ENCODE results near the gene FGD3. TPM values are rescaled to one million over a fixed set of nuclear protein-coding genes. Genes with fewer than 3 reads are reported as not detected.

The FGD3 gene
- total and polyA plus RNA-seq, 2 experiments from 2014 or later, result 5.8 to 6.5 TPM

DNA sequence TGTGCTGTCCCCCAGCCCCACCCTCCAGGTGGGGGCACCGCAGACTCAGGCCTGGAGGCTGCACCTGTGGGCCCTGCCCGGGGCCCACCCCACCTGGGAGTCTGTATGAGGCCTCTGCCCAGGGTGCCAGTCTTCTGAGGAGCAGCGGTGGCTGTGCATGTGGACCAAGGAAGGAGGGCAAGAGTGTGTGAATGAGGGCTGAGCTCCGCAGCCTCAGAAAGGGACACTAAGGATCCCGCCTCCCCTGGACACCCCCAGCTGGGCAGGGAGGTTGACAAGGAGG, 19.1 kb downstream of the FGD3 start:
- Histone ChIP-seq H3K36me3 (replicated peaks; ENCODE audit: insufficient read depth, low read depth) (no peaks in the 10 kb centered on the region), H3K9me3 (ENCODE audit: low read depth) (no peaks in the 10 kb centered on the region), H4K20me1 (ENCODE audit: insufficient read depth, poor library complexity, severe bottlenecking) (no peaks in the 10 kb centered on the region), H3K4me1 (ENCODE audit: insufficient read depth) (peaks cover 7% of the 10 kb centered on the region), H3K4me2 (no peak overlapping the region), H3K4me3 (no peak overlapping the region), H3K27me3 (no peaks in the 10 kb centered on the region), H2AFZ (no peak overlapping the region), H3K27ac (no peak overlapping the region), H3K9me2 (replicated peaks; ENCODE audit: insufficient read depth) (no peaks in the 10 kb centered on the region), H3K79me2 (no peaks in the 10 kb centered on the region)
- DNase-seq (ENCODE audit: low spot score), result no peak
- 97% methylated on average over 5 of the region's 5 CpGs for WGBS (ENCODE audit: low lambda C conversion rate, missing lambda C conversion rate)
- TF ChIP-seq EZH2phosphoT487 (IDR thresholded peaks at IDR 0.05; ENCODE audit: low read depth, severe bottlenecking, unreplicated experiment) (no peak), EZH2 (IDR thresholded peaks at IDR 0.05; ENCODE audit: borderline replicate concordance) (no peak)
- TF ChIP-seq, protein P1, sequence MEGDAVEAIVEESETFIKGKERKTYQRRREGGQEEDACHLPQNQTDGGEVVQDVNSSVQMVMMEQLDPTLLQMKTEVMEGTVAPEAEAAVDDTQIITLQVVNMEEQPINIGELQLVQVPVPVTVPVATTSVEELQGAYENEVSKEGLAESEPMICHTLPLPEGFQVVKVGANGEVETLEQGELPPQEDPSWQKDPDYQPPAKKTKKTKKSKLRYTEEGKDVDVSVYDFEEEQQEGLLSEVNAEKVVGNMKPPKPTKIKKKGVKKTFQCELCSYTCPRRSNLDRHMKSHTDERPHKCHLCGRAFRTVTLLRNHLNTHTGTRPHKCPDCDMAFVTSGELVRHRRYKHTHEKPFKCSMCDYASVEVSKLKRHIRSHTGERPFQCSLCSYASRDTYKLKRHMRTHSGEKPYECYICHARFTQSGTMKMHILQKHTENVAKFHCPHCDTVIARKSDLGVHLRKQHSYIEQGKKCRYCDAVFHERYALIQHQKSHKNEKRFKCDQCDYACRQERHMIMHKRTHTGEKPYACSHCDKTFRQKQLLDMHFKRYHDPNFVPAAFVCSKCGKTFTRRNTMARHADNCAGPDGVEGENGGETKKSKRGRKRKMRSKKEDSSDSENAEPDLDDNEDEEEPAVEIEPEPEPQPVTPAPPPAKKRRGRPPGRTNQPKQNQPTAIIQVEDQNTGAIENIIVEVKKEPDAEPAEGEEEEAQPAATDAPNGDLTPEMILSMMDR (IDR thresholded peaks at IDR 0.05; ENCODE audit: poor library complexity), result no peak

DNA sequence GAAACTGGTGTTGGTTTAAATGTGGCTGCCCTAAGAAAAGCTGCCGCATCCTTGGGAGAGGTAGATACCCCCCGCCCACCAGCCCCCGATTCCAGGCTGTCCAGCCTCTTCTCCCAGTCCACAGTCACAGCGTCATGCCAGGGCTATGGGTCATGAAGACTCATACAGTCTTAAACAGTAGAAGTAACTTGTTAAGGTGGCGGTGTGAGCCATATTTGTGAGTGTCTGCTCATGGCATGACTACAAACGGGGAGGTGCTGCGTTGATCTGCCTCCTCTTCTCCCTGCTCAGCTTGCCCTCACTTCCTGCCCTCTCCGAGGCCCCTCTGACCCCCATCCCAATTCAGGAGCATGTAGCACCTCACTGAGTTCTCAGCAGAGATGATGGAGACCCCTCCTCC, 20.8 kb downstream of the FGD3 start:
- Histone ChIP-seq H3K4me1 (ENCODE audit: insufficient read depth) (peaks cover 7% of the 10 kb centered on the region), H3K4me3 (no peak overlapping the region), H3K9me2 (replicated peaks; ENCODE audit: insufficient read depth) (no peaks in the 10 kb centered on the region), H3K27me3 (no peaks in the 10 kb centered on the region), H3K27ac (no peak overlapping the region), H3K79me2 (no peaks in the 10 kb centered on the region), H2AFZ (no peak overlapping the region), H3K9me3 (ENCODE audit: low read depth) (no peaks in the 10 kb centered on the region), H3K36me3 (replicated peaks; ENCODE audit: insufficient read depth, low read depth) (no peaks in the 10 kb centered on the region), H3K4me2 (no peak overlapping the region), H4K20me1 (ENCODE audit: insufficient read depth, poor library complexity, severe bottlenecking) (no peaks in the 10 kb centered on the region)
- 94% methylated on average over 8 of the region's 8 CpGs for WGBS (ENCODE audit: low lambda C conversion rate, missing lambda C conversion rate)
- DNase-seq (ENCODE audit: low spot score), result no peak
- TF ChIP-seq, protein P1 (IDR thresholded peaks at IDR 0.05; ENCODE audit: poor library complexity), result no peak
- TF ChIP-seq EZH2 (IDR thresholded peaks at IDR 0.05; ENCODE audit: borderline replicate concordance), result no peak
- TF ChIP-seq EZH2phosphoT487 (IDR thresholded peaks at IDR 0.05; ENCODE audit: low read depth, severe bottlenecking, unreplicated experiment), result no peak

DNA sequence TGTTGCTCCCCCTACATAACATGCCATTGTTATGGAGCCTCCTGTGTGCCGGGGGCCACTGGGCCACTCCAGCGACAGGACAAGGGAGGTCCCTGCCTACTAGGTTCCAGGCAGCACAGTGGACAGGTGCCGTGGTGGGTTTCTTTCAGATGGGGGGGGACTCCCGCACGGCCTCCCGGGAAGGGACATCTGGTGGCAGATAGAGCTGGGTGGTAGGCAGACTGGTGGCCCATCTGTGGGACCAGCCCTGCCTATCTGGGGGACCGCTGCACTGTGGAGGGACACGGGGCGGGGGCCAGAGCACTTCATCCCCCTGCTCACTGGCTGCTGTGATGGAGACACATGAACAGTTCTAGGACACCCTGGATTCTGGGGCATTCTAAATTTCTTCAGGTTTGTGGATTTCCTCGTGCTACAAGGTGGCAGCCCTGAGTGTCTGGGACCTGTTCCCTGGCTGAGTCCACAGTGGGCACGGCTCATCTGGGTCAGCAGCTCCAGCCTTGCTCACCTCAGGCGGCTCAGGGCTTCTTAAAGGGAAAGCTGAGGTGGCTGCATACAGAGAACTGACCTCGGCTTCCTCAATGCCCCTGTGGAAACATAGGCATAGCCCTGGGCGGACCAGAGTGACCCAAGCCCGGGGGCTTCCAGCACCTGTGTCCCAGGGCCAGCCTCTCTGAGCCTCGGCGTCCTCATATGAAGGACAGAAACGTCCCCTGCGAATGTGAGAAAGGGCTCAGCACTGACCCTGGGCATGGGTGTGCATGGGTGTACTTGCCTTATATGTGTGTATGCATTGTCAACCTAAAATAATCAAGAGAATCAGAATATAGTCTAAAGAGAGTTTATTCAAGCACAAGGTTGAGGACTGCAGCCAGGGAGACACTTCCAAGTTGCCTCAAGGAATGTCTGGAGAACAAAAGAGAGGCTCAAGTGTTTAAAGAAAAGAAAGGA, 22.5 kb downstream of the FGD3 start:
- TF ChIP-seq, protein P1 (IDR thresholded peaks at IDR 0.05; ENCODE audit: poor library complexity), result no peak
- TF ChIP-seq EZH2phosphoT487 (IDR thresholded peaks at IDR 0.05; ENCODE audit: low read depth, severe bottlenecking, unreplicated experiment) (no peak), EZH2 (IDR thresholded peaks at IDR 0.05; ENCODE audit: borderline replicate concordance) (no peak)
- no peak overlapping the region for H3K4me2 ChIP-seq
- WGBS (ENCODE audit: low lambda C conversion rate, missing lambda C conversion rate), result 93% methylated on average over 18 of the region's 19 CpGs
- H3K4me3 ChIP-seq, result no peak overlapping the region
- H3K36me3 ChIP-seq (replicated peaks; ENCODE audit: insufficient read depth, low read depth), result no peaks in the 10 kb centered on the region
- no peaks in the 10 kb centered on the region for H3K79me2 ChIP-seq
- DNase-seq (ENCODE audit: low spot score), result no peak
- H3K27me3 ChIP-seq, result no peaks in the 10 kb centered on the region
- no peak overlapping the region for H2AFZ ChIP-seq
- H3K4me1 ChIP-seq (ENCODE audit: insufficient read depth), result peaks cover 10% of the 10 kb centered on the region
- no peaks in the 10 kb centered on the region for H3K9me3 ChIP-seq (ENCODE audit: low read depth)
- H4K20me1 ChIP-seq (ENCODE audit: insufficient read depth, poor library complexity, severe bottlenecking), result no peaks in the 10 kb centered on the region
- H3K9me2 ChIP-seq (replicated peaks; ENCODE audit: insufficient read depth), result no peaks in the 10 kb centered on the region
- H3K27ac ChIP-seq, result no peak overlapping the region
